IMR-90 (cell line): Measurements from ENCODE around the gene TNS3. TPM values are rescaled to one million over a fixed set of nuclear protein-coding genes. Genes with fewer than 3 reads are reported as not detected.
A peak's percentile ranks its signal among the peaks of the same experiment; 100 is the strongest.

Experiments used
- ATAC-seq: fragments of 200-7000 bp; cut with Tn5 transposase; 2 replicates; pipeline ENCODE4 v1.9.1; 2020; ENCODE audit warnings: low read depth, mild to moderate bottlenecking, moderate library complexity
- BruUV-seq: library from RNA; stranded (reverse); fragments of 400-500 nt; replicated peaks from 2 replicates; lab custom pipeline; 2021; lab: Mats Ljungman, UMichigan
- CTCF ChIA-PET: fragments of 300-600 bp; formaldehyde crosslinking; extraction: SDS; loops from one replicate; lab custom pipeline; 2021; ENCODE audit warnings: antibody characterized with exemption; lab: Yijun Ruan, JAX
- POLR2A ChIA-PET: fragments of 300-600 bp; sonication (Branson Sonifier 250); formaldehyde crosslinking; loops from one replicate; lab custom pipeline; 2022; ENCODE audit warnings: antibody characterized with exemption; ENCODE audit not compliant: unreplicated experiment; lab: Charles Lee
- DNase-seq: peaks from one replicate; pipeline ENCODE4 v3.0.0; 2013
- H2AFZ ChIP-seq: replicated peaks from 2 replicates; pipeline ENCODE3; 2013; ENCODE audit warnings: low read length, mild to moderate bottlenecking; ENCODE audit not compliant: poor library complexity
- H2AK5ac ChIP-seq: 2 replicates; pipeline ENCODE4 v1.6.1; 2013; ENCODE audit warnings: low read depth, low read length, inconsistent platforms
- H2AK9ac ChIP-seq: replicated peaks from 2 replicates; pipeline ENCODE3; 2013; ENCODE audit warnings: mild to moderate bottlenecking, low read depth, low read length, moderate library complexity; ENCODE audit not compliant: poor library complexity
- H2BK120ac ChIP-seq: 2 replicates; pipeline ENCODE4 v1.6.1; 2013; ENCODE audit warnings: low read depth, low read length, inconsistent platforms
- H2BK15ac ChIP-seq: 3 replicates; pipeline ENCODE4 v1.6.1; 2013; ENCODE audit warnings: low read depth, low read length, inconsistent platforms
- H2BK20ac ChIP-seq: 2 replicates; pipeline ENCODE4 v1.6.1; 2013; ENCODE audit warnings: low read depth, mild to moderate bottlenecking, inconsistent platforms, low read length, moderate library complexity
- H2BK5ac ChIP-seq: 2 replicates; pipeline ENCODE4 v1.6.1; 2013; ENCODE audit warnings: mild to moderate bottlenecking, low read depth, low read length, inconsistent platforms; ENCODE audit not compliant: poor library complexity, severe bottlenecking
- H3K14ac ChIP-seq: replicated peaks from 2 replicates; pipeline ENCODE4 v1.6.1; 2013; ENCODE audit warnings: low read depth, low read length, inconsistent platforms
- H3K18ac ChIP-seq: 2 replicates; pipeline ENCODE4 v1.6.1; 2013; ENCODE audit warnings: low read depth, low read length, control low read depth
- H3K23ac ChIP-seq: 2 replicates; pipeline ENCODE4 v1.6.1; 2013; ENCODE audit warnings: low read depth, low read length, inconsistent platforms
- H3K27ac ChIP-seq: 2 replicates; pipeline ENCODE4 v1.5.1; 2013; ENCODE audit warnings: mild to moderate bottlenecking, control low read depth, low read length; ENCODE audit not compliant: insufficient read depth
- H3K27me3 ChIP-seq: 2 replicates; pipeline ENCODE4 v1.6.1; 2013; ENCODE audit warnings: low read length; ENCODE audit not compliant: control insufficient read depth, insufficient read depth
- H3K36me3 ChIP-seq: 2 replicates; pipeline ENCODE4 v1.6.1; 2013; ENCODE audit warnings: low read length, mixed read lengths; ENCODE audit not compliant: control insufficient read depth, insufficient read depth
- H3K4ac ChIP-seq: 2 replicates; pipeline ENCODE4 v1.6.1; 2013; ENCODE audit warnings: low read depth, low read length, inconsistent platforms
- H3K4me1 ChIP-seq: 2 replicates; pipeline ENCODE4 v1.6.1; 2013; ENCODE audit warnings: low read length, mixed read lengths; ENCODE audit not compliant: control insufficient read depth, insufficient read depth
- H3K4me2 ChIP-seq: 2 replicates; pipeline ENCODE4 v1.6.1; 2013; ENCODE audit warnings: low read depth, mild to moderate bottlenecking, control low read depth, low read length, moderate library complexity
- H3K4me3 ChIP-seq: 2 replicates; pipeline ENCODE4 v1.5.1; 2013; ENCODE audit warnings: low read depth, mild to moderate bottlenecking, control low read depth, low read length, moderate library complexity; ENCODE audit not compliant: insufficient read depth
- H3K56ac ChIP-seq: 2 replicates; pipeline ENCODE4 v1.6.1; 2013; ENCODE audit warnings: low read length, inconsistent platforms; ENCODE audit not compliant: insufficient read depth; ENCODE audit errors: extremely low read depth
- H3K79me1 ChIP-seq, 2 experiments: 2 replicates each; pipeline ENCODE4 v1.6.1; 2013; ENCODE audit warnings: low read length in 2 of 2, inconsistent platforms in 1 of 2, low read depth in 1 of 2
- H3K9ac ChIP-seq: 2 replicates; pipeline ENCODE4 v1.6.1; 2013; ENCODE audit warnings: low read depth, low read length, control low read depth
- H3K9me1 ChIP-seq: 2 replicates; pipeline ENCODE4 v1.6.1; 2013; ENCODE audit warnings: low read length, inconsistent platforms; ENCODE audit not compliant: insufficient read depth
- H3K9me3 ChIP-seq: 2 replicates; pipeline ENCODE4 v1.6.1; 2013; ENCODE audit warnings: low read length; ENCODE audit not compliant: control insufficient read depth, insufficient read depth
- H4K20me1 ChIP-seq: 2 replicates; pipeline ENCODE4 v1.6.1; 2013; ENCODE audit warnings: low read length, inconsistent platforms; ENCODE audit not compliant: insufficient read depth
- H4K5ac ChIP-seq: 2 replicates; pipeline ENCODE4 v1.6.1; 2013; ENCODE audit warnings: mild to moderate bottlenecking, low read depth, low read length, control low read depth
- H4K8ac ChIP-seq, 2 experiments: 2 replicates each; pipeline ENCODE4 v1.6.1; 2013; ENCODE audit warnings: low read depth in 2 of 2, low read length in 2 of 2, control low read depth in 1 of 2, inconsistent platforms in 1 of 2
- H4K91ac ChIP-seq: 2 replicates; pipeline ENCODE4 v1.6.1; 2013; ENCODE audit warnings: low read depth, low read length, inconsistent platforms; ENCODE audit not compliant: insufficient read depth
- BHLHE40 ChIP-seq: fragments of 150-350 bp; IDR thresholded peaks from 2 replicates; pipeline ENCODE4 v1.6.1; 2016; ENCODE audit warnings: mild to moderate bottlenecking, low read depth, low read length
- ELK1 ChIP-seq: fragments of 150-350 bp; IDR thresholded peaks from 2 replicates; pipeline ENCODE4 v1.6.1; 2016; ENCODE audit warnings: low read depth, mild to moderate bottlenecking, low read length, moderate library complexity, borderline replicate concordance
- FOS ChIP-seq: fragments of 150-350 bp; IDR thresholded peaks from 2 replicates; pipeline ENCODE4 v1.6.1; 2016; ENCODE audit warnings: low read depth, low read length
- MAFK ChIP-seq: IDR thresholded peaks from 2 replicates; pipeline ENCODE4 v1.6.1; 2012; ENCODE audit warnings: low read depth, low read length, improper control_type of control experiment
- MAZ ChIP-seq: IDR thresholded peaks from 2 replicates; pipeline ENCODE4 v1.6.1; 2012; ENCODE audit warnings: low read depth, mild to moderate bottlenecking, low read length, improper control_type of control experiment, moderate library complexity, borderline replicate concordance
- RCOR1 ChIP-seq: IDR thresholded peaks from 2 replicates; pipeline ENCODE4 v1.6.1; 2012; ENCODE audit warnings: mild to moderate bottlenecking, low read length, improper control_type of control experiment; ENCODE audit not compliant: insufficient replicate concordance
- SMC3 ChIP-seq: fragments of 150-350 bp; IDR thresholded peaks from 2 replicates; pipeline ENCODE4 v1.6.1; 2016; ENCODE audit warnings: low read depth, mild to moderate bottlenecking, antibody characterized with exemption, low read length, moderate library complexity
- WGBS, 2 experiments: methylation state at CpG; one replicate each; pipeline versions ENCODE4 v1.1.5 to v1.1.7; 2013; ENCODE audit warnings: missing lambda C conversion rate in 2 of 2; ENCODE audit not compliant: insufficient read length in 1 of 2; ENCODE audit errors: extremely low coverage in 2 of 2; 5-methylcytosine and 5-hydroxymethylcytosine counted together
- dilution Hi-C: fragments of 300-500 bp; cut with HindIII; formaldehyde crosslinking; loops from one replicate; pipeline ENCODE4 v1.14.3; 2018; ENCODE audit warnings: low sequenced_read_pairs; ENCODE audit not compliant: unreplicated experiment
- in situ Hi-C: fragments of 300-500 bp; cut with MboI; formaldehyde crosslinking; loops from 3 replicates; pipeline ENCODE4 v1.14.3; 2019; ENCODE audit warnings: low sequenced_read_pairs, inconsistent platforms, mixed read lengths
- intact Hi-C: fragments of 100-400 bp; cut with micrococcal nuclease; formaldehyde crosslinking; loops from 2 replicates; pipeline ENCODE4 v1.10.0; 2022
- polyA plus RNA-seq, 3 experiments: library from polyadenylated mRNA; depleted of rRNA; stranded (reverse); fragments of >200 nt; gene quantifications; 2 replicates each; pipeline ENCODE4 v1.2.3, GENCODE V29; 2012; ENCODE audit warnings: low replicate concordance in 1 of 3
- total RNA-seq: library from RNA; depleted of rRNA; stranded (reverse); fragments of >200 nt; gene quantifications from 2 replicates; pipeline ENCODE4 v1.2.3, GENCODE V29; 2012
- TF ChIP-seq, protein P1 (sequence below): conservative IDR thresholded peaks from 2 replicates; pipeline ENCODE4 v1.5.1; 2012; ENCODE audit warnings: mild to moderate bottlenecking, low read depth, low read length, improper control_type of control experiment

The TNS3 gene
- total and polyA plus RNA-seq, 2 of the 4 experiments (the other 2 are of a cell fraction), result 64.3 to 79.2 TPM

GRCh38 chr7:47496056-47496665 lies 85.8 kb downstream of the TNS3 start:
- no peak for TF ChIP-seq ELK1
- TF ChIP-seq MAZ, result no peak
- no peak for TF ChIP-seq MAFK
- TF ChIP-seq SMC3, result no peak
- TF ChIP-seq, protein P1, sequence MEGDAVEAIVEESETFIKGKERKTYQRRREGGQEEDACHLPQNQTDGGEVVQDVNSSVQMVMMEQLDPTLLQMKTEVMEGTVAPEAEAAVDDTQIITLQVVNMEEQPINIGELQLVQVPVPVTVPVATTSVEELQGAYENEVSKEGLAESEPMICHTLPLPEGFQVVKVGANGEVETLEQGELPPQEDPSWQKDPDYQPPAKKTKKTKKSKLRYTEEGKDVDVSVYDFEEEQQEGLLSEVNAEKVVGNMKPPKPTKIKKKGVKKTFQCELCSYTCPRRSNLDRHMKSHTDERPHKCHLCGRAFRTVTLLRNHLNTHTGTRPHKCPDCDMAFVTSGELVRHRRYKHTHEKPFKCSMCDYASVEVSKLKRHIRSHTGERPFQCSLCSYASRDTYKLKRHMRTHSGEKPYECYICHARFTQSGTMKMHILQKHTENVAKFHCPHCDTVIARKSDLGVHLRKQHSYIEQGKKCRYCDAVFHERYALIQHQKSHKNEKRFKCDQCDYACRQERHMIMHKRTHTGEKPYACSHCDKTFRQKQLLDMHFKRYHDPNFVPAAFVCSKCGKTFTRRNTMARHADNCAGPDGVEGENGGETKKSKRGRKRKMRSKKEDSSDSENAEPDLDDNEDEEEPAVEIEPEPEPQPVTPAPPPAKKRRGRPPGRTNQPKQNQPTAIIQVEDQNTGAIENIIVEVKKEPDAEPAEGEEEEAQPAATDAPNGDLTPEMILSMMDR, result no peak
- TF ChIP-seq BHLHE40, result no peak
- TF ChIP-seq FOS, result no peak
- no peak for TF ChIP-seq RCOR1
- Histone ChIP-seq H3K56ac (no peak overlapping the region), H3K23ac (no peak overlapping the region), H3K9me1 (peaks cover 36% of the 10 kb centered on the region), H2AK5ac (peak overlapping the region; percentile 40; the same call in 1 of the 2 replicates), H3K79me1 (peaks cover 41 to 90% of the 10 kb centered on the region in 2 experiments), H3K27me3 (no peaks in the 10 kb centered on the region), H4K5ac (no peak overlapping the region; the same call in 1 of the 2 replicates), H3K14ac (no peak overlapping the region), H3K18ac (no peak overlapping the region), H3K9ac (no peak overlapping the region), H2BK20ac (no peak overlapping the region), H3K27ac (no peak overlapping the region), H4K8ac (no peak overlapping the region), H4K91ac (no peak overlapping the region), H2AFZ (no peak overlapping the region), H3K4me2 (no peak overlapping the region), H2BK5ac (no peak overlapping the region), H2BK120ac (no peak overlapping the region), H3K4me3 (no peak overlapping the region), H2AK9ac (no peak overlapping the region), H4K20me1 (peaks cover 42% of the 10 kb centered on the region), H3K9me3 (no peaks in the 10 kb centered on the region), H3K4ac (no peak overlapping the region), H3K4me1 (peaks cover 19% of the 10 kb centered on the region), H2BK15ac (no peak overlapping the region), H3K36me3 (peaks cover 17% of the 10 kb centered on the region; the same call in 1 of the 2 replicates)
- ATAC-seq, result no peak
- DNase-seq, result no peak
- WGBS, 2 experiments, result 79% methylated on average over 6 of the region's 11 CpGs; no CpG with 5 or more reads in 1 of the 2 experiments
- in situ Hi-C loops (no loop called here), dilution Hi-C loops (no loop called here), intact Hi-C loops (no loop called here)
- CTCF ChIA-PET, result no interaction called here
- BruUV-seq, result no TSS peak
- POLR2A ChIA-PET, result no interaction called here
